Cardiac atrium fibroblast (primary cell): ENCODE measurements around the gene TADA3. TPM values are rescaled to one million over a fixed set of nuclear protein-coding genes. Genes with fewer than 3 reads are reported as not detected.

ENCODE experiments used
- total RNA-seq: library from RNA; depleted of rRNA; stranded (reverse); fragments of >200 nt; gene quantifications from 2 replicates; pipeline ENCODE4 v1.2.3, GENCODE V29; 2015

Gene TADA3
- 72.1 and 81.6 TPM in 2 replicates for total RNA-seq

GRCh38 chr3:9792405-9793160 lies at the start of gene TADA3, which contains the start of gene ARPC4:
Gene TADA3, minus strand, starts transcription at chr3:9792473. Its CDS starts 1,007 bp downstream, at chr3:9791466.
Gene ARPC4, plus strand, starts transcription at chr3:9793082. Its CDS starts 40 bp downstream, at chr3:9793122.

DNA sequence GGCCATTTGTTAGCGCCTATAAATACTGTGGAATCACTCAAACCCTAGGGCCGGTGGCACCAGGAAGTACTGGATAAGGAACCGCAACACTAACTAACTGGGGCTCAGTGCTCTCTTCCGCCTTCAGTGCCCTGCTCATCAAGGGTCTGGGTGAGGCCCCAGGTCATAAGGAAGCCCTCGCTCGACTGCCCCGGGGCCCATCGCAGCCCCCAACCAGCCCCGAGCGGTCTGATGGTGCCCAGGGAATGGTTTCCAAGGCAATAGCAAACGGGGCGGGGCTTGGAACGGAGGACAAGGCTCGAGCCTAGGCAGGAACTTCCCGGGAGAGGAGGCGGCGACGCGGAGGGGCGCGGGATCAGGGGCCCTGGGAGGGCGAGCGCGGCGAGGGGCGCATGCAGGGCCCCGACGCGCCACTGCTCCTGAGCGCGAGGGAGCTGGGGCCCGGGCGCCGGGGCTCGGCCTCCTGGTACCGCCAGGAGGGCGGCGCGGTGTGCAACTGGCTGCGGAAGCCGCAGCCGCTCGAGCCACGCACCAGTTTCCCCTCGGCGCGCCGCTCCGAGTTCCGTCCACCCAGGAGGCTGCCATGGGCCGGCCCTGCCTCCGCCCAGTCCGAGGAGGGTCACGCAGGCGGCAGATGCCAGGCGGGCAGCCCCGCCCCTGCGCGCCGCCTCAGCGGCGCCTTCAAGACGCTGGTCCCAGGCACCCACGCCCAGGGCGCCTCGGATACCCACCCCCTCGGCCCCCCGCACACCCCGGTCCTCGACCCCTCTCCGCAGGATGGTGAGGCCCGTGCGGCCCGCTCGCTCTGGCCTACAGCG lies 17.6 kb upstream of the TADA3 start, which contains the start of gene TTLL3:
TTLL3 (plus strand) TSS at position 648 of the 818 bp plus-strand sequence. CDS start 400 bp downstream, outside the sequence.

DNA sequence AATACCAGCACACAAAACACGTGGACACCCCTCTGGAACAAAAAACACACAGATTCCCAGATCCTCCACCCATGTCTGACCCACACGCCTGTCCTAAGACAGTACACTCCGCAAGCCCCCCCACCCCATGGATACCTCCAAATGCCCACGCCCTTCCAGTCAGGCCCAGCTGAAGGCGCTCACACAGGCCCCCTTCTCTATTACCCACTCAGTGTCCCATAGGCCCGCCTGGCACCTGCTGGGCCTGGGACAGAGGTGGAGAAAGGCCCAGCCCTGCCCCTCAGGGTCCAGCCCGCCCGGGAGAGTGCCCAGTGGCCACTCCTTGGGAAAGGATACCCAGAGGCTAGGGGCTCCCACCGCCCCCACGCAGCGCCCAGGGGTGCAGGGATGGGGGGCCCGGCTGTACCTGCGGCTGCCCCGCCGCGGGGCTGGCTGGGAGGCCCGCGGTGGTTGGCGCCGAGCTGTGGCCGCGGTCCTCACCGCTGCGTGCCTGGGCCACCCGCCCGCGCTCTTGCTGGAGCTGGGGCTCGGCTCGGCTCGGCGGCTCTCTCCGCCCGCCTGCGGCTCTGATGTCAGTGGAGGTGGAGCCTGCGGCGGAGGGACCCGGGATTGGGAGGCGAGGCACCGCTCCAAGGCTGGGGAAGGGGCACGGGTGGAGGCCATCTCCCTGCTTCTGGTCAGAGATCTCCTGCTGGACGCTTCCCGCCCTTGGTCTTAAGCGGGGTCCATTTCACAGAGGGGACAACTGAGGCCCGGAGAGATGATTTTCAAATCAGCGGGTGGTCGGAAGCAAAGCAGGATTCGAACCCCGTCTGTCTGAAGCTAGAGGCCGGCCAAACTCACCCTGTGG lies 22.6 kb downstream of the TADA3 start, which contains the start of gene CAMK1:
CAMK1 (minus strand) TSS at position 522 of the 850 bp plus-strand sequence. CDS start 2,198 bp downstream, outside the sequence.

GRCh38 chr3:9749645-9750555 lies 42.4 kb downstream of the TADA3 start, which contains the start of gene OGG1:
Gene OGG1, plus strand, starts transcription at chr3:9749952. Its CDS starts 335 bp downstream, at chr3:9750287.

GRCh38 chr3:9731206-9732079 lies 60.8 kb downstream of the TADA3 start, which contains the start of gene BRPF1:
Gene BRPF1, plus strand, starts transcription at chr3:9731735. Its CDS starts 2,406 bp downstream, at chr3:9734141.

Other genes starting within 250 kb of the TADA3 start
- not detected in 2 replicates for gene LHFPL4, start 238.7 kb downstream of the TADA3 start, total RNA-seq
- gene MTMR14, start 143.0 kb downstream of the TADA3 start, total RNA-seq: 23.8 and 26.5 TPM in 2 replicates
- gene CPNE9, start 88.6 kb downstream of the TADA3 start, total RNA-seq: not detected in 2 replicates
- gene BRPF1, start 60.7 kb downstream of the TADA3 start, total RNA-seq: 9.6 and 17.3 TPM in 2 replicates
- 9.2 and 16.7 TPM in 2 replicates for gene OGG1, start 42.5 kb downstream of the TADA3 start, total RNA-seq
- 25.1 and 30.7 TPM in 2 replicates for gene CAMK1, start 22.5 kb downstream of the TADA3 start, total RNA-seq
- gene ARPC4, start 609 bp upstream of the TADA3 start, total RNA-seq: 222 and 227 TPM in 2 replicates
- gene TTLL3, start 17.8 kb upstream of the TADA3 start, total RNA-seq: 11.8 and 28.5 TPM in 2 replicates
- 35.7 and 36.8 TPM in 2 replicates for gene RPUSD3, start 51.5 kb upstream of the TADA3 start, total RNA-seq
- gene CIDEC, start 87.8 kb upstream of the TADA3 start, total RNA-seq: 0.18 TPM in 1 of 2 replicates, not detected in the other
- gene JAGN1, start 98.1 kb upstream of the TADA3 start, total RNA-seq: 55.6 and 71.6 TPM in 2 replicates
- 0.54 TPM in 1 of 2 replicates, not detected in the other for gene IL17RE, start 110.4 kb upstream of the TADA3 start, total RNA-seq
- gene IL17RC, start 124.6 kb upstream of the TADA3 start, total RNA-seq: 35.4 and 50.9 TPM in 2 replicates
- 23.0 and 26.7 TPM in 2 replicates for gene CRELD1, start 141.4 kb upstream of the TADA3 start, total RNA-seq
- 2.8 and 3.8 TPM in 2 replicates for gene PRRT3, start 159.9 kb upstream of the TADA3 start, total RNA-seq
- gene EMC3, start 194.4 kb upstream of the TADA3 start, total RNA-seq: 68.5 and 87.6 TPM in 2 replicates
- gene FANCD2, start 234.0 kb upstream of the TADA3 start, total RNA-seq: 2.9 and 12.5 TPM in 2 replicates